ES-I3 (cell line): ENCODE data around the gene PCSK4.

Source experiments
- H3K36me3 ChIP-seq: 2 replicates; pipeline ENCODE4 v1.6.1; 2013; ENCODE audit warnings: mild to moderate bottlenecking, low read length, control low read depth, moderate library complexity; ENCODE audit not compliant: insufficient read depth
- H3K4me1 ChIP-seq: 2 replicates; pipeline ENCODE4 v1.6.1; 2013; ENCODE audit warnings: mild to moderate bottlenecking, control low read depth, low read length; ENCODE audit not compliant: insufficient read depth
- H3K9ac ChIP-seq: 2 replicates; pipeline ENCODE4 v1.6.1; 2013; ENCODE audit warnings: low read depth, mild to moderate bottlenecking, low read length, moderate library complexity
- H3K9me3 ChIP-seq: 2 replicates; pipeline ENCODE4 v1.6.1; 2013; ENCODE audit warnings: mild to moderate bottlenecking, low read length, moderate library complexity; ENCODE audit not compliant: control insufficient read depth, insufficient read depth

PCSK4 gene

DNA sequence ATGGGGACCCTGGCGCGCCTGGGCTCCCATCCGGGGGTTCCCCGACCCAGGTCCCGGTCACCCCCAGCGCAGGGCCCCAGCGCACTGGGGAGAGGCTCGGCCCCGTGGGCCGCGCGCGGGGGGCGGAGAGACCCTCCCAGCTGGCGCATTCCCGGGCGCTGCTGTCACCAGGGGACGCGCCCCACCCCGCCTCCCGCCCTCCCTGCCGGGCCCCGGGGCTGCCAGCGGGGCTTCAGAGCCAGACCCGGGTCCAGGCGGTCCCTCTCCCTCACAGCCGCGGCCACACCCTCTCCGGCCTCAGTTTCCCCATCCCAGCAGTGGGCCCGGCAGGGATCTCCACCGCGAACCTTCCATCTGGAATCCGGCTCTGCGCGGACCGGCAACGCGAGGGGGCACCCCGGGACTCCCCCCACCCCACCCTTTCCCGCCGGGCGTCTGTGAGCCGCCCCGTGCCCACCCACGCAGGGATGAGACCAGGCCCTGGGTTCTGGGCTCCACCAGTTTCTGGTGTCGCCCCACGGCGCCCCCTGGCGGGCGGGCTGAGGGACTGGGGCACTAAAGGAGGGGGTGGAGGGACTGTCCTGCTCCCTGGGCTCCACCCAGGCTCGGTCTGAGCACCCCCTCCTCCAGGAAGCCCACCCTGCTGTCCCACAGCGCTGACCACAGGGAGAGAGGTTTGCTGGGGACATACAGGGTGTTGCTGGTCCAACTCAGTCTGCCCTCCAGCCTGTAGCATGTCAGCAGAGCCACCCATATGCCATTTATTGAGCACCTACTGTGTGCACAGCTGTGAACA is 23.5 kb upstream of the PCSK4 start:
- H3K9ac ChIP-seq = peak overlapping the region; percentile 24; the same call in 1 of the 2 replicates
- no peaks in the 10 kb centered on the region for H3K4me1 ChIP-seq

DNA sequence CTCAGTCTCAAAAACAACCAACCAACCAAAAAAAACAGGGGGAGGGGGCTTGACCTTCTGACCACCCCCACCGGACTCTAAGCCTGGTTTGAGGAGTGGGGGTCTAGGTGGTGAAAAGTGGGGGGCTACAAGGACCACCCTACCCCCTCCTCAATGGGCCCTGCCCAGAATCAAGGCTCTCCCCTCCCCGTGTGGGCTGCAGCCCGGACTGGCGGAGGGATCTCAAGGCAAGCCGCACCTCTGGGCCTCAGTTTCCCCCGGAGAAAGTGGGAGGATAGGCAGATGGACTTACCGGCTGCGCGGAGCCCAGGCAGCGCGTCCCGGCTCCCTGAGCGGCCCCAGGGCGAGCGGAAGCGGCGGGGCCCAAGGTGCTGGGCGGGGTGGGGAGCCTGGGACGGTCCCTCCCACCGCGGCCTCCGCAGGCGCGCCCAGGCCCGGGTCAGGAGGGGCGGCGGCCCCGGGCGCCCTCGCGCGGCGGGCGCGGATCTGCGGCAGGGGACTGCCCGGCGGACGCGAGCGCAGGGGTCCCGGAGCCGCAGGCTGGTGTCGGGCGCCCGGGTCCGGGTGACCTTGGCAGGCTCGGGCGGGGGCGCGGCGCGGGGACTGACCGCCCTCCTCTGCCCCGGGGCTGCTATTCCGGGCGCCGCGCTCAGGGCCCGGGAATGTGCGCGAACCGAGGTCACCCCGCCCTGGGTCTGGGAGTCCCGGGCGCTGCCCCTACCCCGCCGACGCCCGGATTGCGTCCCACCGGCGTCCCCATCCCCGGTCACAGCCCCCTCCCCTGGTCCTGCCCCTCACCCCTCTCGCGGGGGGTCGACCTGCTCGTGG is 22.7 kb upstream of the PCSK4 start, which contains the start of gene ADAMTSL5:
Gene ADAMTSL5 (minus strand): TSS at position 349 of the 828 bp plus-strand sequence. CDS start 2,076 bp downstream, outside the sequence.
- Histone ChIP-seq H3K9me3 (no peaks in the 10 kb centered on the region), H3K36me3 (no peaks in the 10 kb centered on the region), H3K4me1 (no peaks in the 10 kb centered on the region), H3K9ac (peak within 1 kb of the TSS; percentile 24; the same call in 1 of the 2 replicates)

More for the DNA sequence above, 23.5 kb upstream of the PCSK4 start:
- no peaks in the 10 kb centered on the region for H3K9me3 ChIP-seq
- H3K36me3 ChIP-seq = no peaks in the 10 kb centered on the region

DNA sequence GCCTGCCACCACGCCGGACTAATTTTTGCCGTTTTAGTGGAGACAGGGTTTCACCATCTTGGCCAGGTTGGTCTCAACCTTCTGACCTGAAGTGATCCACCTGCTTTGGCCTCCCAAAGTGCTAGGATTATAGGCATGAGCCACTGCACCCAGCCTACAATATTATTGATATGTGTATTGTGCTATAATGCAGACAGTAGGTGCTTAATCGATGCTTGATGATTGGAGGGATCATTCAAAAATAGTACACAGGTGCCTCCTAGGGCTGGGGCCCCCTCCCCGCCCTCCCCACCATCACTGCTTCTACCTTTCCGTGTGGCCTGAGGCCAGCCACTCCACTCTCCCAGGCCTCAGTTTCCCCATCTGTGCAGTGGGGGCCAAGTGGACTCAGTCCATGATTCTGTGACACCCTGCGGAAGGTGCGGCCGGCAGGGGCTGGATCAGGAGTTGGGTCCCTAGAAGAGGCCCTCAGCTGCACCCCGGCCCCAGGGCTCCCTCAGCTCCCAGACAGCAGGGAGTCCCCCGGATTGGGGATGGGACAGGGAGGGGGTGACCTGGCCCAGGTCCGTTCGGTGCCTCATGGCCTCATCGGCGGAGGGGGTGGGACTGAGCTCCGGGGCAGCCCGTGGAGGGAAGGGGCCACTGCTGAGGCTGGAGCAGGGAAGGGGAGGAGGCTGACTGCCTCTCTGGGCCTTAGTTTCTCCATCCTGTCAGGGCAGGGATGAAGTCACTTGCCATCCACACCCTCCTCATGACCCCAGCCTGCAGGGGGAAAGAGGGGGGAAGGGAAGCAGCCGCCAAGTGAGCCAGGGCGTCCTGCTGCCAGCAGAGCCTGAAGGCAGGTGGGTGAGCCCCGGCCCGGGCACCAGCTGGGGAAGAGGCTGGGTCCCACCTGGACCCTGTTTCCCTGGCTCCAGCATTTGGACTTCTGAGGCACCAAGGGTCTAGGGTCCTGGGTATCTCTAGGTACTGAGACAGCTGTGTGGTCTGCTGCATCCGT is 21.5 kb upstream of the PCSK4 start:
- Histone ChIP-seq H3K4me1 (no peaks in the 10 kb centered on the region), H3K36me3 (no peaks in the 10 kb centered on the region), H3K9me3 (no peaks in the 10 kb centered on the region), H3K9ac (no peak overlapping the region)

DNA sequence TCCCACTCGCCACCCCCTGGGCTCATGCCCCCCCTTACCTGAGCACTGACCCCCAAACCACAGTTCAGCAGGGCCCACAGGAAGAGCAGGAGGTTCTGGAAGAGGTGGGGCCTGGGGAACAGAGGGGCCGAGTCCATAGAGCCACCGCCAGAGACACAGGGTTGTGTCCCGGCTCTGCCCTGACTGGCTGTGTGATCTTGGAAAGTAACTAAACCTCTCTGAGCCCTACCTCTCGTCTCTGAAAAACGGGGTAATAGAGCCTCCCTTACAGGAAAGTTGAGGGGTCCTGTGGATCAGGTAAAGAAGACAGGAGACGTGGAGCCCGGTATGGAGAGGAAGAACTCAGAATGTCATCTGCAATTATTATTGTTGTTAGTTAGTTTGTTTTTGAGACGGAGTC is 20.7 kb upstream of the PCSK4 start:
- H3K4me1 ChIP-seq = no peaks in the 10 kb centered on the region
- no peaks in the 10 kb centered on the region for H3K9me3 ChIP-seq
- H3K36me3 ChIP-seq = no peaks in the 10 kb centered on the region
- no peak overlapping the region for H3K9ac ChIP-seq

DNA sequence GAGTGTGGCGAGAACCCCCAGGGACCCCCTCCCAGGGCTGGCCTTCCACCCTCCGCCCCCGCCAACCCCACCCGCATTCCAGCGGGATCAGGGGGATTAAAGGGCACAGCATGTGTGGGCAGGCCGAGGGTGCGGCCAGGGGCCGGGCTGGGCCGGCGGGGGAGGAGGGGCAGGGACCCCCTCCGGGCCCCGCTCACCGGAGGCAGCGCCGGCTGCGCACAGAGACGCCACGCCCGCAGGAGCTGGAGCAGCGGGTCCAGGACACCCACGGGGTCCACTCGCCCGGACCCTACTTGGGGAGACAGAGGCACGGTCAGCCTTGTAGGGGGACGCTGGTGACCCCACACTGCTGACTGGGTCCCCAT is 20.3 kb upstream of the PCSK4 start:
- Histone ChIP-seq H3K4me1 (no peaks in the 10 kb centered on the region), H3K36me3 (no peaks in the 10 kb centered on the region), H3K9me3 (no peaks in the 10 kb centered on the region), H3K9ac (no peak overlapping the region)

DNA sequence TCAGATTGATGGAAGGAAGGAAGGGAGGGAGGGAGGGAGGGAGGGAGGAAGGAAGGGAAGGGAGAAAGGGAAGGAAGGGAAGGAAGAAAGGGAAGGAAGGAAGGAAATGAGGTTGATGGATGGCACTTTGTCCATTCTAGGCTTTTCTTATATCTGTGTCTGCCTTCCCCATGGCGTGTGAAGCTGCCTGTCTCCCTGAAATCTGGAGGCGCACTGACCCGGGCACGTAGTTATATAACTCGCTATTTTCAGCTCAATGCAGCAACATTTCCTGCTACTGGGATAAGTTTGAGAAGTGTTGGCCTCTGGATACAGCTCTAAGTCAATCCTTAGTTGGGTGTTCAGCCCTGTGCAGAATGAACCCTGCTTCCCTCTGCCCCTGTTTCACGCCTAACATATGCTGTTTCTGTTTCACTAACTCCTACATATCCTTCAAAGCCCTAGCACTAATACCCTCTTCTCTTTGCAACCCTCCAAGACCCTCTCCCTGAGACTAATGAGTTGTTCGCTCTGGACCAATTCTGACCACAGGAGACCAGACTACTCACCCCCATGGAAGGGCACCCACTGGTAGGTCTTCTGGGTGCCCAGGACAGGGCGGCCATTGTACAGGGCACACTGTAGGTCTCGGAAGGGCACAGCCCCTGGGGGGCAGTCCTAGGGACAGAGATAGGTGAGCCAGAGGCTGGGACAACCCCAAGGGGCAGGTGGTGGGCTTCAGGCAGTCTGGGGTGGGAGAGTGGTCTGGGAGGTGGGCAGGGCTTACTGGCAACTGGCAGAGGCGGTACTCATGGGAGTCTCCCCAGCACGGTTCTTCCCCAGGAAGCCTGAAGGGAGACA is 19.7 kb upstream of the PCSK4 start:
- no peak overlapping the region for H3K9ac ChIP-seq
- no peaks in the 10 kb centered on the region for H3K9me3 ChIP-seq
- H3K4me1 ChIP-seq = no peaks in the 10 kb centered on the region
- H3K36me3 ChIP-seq = no peaks in the 10 kb centered on the region

DNA sequence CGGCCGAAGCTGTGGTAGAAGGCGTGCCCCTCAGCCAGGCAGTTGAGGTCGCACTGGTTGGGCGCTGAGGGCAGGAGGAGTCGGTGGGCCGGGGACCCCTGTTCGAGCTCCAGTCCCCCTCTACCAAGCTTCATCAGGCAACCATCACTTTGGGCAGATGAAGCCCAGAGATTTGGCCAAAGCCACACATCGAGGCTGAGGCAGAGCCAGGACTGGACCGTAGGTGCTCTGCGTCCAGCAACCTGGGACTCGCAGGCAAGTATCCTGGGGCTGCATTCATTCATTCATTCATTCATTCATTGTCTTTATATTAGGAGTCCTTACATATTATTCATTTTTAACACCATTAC is 18.3 kb upstream of the PCSK4 start:
- Histone ChIP-seq H3K36me3 (no peaks in the 10 kb centered on the region), H3K9me3 (no peaks in the 10 kb centered on the region), H3K4me1 (no peaks in the 10 kb centered on the region; the same call in 1 of the 2 replicates), H3K9ac (peak overlapping the region; percentile 36; the same call in 1 of the 2 replicates)

DNA sequence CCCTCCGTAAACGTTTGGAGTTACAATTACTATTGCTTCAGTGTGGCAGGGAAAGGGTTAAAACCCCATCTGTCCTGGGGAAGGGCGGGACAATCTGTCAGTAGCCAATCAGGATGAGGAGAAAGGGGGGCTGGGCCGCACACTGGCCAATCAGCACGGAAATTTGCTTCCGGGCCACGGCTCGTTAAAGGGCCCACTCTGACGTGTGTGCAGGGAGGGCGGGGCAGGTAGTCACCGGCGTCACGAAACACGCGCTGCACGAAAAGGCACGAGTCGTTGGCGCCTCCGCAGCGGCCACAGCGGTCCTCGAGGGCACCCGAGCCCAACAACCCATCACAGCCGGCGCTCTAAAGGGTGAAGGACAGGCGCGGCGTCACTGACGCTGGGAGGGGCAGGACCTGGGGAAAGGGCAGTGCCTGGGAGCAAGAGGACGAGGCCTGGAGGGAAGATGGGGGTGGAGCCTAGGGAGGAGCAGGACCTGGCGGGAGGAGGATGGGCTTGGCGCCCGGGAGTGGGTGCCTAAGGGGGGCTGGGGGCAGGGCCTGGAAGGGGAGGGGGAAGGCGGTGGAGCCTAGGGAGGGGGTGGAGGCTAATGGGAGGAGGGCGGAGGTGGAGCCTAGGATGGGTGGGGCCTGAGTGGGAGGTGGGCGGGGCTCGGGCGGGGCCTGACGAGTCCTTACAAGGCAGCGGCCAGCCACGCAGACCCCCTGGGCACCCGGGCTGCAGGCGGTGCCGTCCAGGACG is 17.8 kb upstream of the PCSK4 start:
- no peaks in the 10 kb centered on the region for H3K36me3 ChIP-seq
- peak overlapping the region; percentile 63 for H3K9ac ChIP-seq
- no peaks in the 10 kb centered on the region for H3K9me3 ChIP-seq
- H3K4me1 ChIP-seq = peaks cover 3% of the 10 kb centered on the region; the same call in 1 of the 2 replicates

DNA sequence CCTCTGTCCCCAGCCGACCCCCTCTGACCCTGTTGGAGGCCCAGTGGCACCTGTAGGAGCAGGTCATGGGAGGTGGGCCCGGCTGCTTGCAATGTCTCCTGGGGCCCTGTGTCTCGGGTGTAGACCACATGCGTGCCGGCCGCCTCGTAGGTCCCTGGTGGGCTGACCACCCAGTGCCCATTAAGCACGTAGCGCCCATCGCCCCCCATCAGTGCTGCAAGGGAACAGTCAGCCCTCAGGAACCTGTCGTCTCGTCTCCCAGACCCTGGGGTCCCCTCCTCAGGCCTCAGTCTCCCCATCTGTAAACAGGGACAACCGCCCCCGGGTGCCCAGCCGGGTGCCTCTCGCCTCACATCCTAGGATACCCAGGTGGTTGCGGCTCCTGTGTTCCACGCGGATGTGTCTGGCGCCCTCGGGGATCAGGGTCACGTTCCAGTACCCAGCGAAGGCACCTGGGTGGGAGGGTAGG is 17.1 kb upstream of the PCSK4 start:
- Histone ChIP-seq H3K9me3 (no peaks in the 10 kb centered on the region), H3K36me3 (no peaks in the 10 kb centered on the region), H3K4me1 (peaks cover 4% of the 10 kb centered on the region; the same call in 1 of the 2 replicates), H3K9ac (peak overlapping the region; percentile 63; the same call in 1 of the 2 replicates)

DNA sequence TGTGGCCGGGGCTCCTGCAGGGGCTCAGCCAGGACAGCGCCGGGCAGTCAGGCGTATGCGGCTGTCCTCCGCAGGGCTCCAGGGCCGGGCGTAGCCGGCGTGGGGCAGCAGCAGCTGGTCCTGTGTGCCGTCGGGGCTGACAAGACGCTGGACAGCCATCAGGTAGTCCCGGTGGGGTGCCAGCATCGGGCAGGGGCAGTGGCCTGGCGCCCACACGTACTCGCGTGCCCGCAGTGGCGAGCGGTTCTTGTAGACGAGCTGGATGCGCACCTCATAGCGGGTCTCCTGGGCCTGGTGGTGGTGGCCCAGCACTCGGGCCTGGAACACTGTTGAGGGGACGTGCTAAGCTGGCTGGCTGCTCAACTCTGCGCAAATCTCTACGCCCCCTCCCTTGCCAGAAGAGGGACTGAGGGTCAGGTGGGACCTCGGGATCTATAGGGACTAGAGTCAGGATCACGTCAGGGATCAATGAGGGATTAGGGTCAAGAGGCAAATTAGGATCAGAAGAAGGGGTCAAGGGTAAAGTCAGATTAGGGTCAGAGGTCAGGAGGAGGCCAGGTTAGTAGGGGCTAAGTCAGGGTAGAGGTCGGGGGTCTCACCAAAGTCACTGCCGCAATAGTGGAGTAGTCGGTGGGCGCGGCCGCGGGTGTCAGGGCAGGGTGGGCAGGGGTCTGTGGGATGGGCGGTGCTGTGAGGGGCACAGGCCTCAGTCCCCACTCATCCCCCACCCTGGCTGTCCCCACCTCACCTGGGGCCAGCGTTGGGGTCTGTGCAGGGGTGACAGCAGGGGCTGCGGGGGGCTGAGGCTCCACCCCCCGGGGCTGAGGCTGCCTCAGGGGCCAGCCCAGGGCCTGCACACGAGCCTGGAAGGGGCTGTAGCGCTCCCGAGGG is 16.1 kb upstream of the PCSK4 start:
- Histone ChIP-seq H3K9me3 (no peaks in the 10 kb centered on the region), H3K9ac (no peak overlapping the region)

DNA sequence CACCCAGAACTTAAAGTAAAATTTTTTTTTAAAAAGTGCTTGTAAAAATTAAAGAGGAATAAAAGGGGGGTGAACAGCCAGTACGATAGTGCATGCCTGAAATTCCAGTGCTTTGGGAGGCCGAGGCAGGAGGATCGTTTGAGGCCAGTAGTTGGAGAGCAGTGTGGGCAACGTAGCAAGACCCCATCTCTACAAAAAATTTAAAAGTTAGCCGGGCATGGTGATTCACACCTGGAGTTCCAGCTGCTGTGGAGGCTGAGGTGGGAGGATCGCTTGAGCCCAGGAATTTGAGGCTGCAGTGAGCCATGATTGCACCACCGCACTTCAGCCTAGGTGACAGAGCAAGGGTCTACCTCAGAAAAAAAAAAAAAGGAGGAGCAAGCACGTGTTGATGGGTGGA is 14.9 kb upstream of the PCSK4 start:
- Histone ChIP-seq H3K4me1 (peaks cover 4% of the 10 kb centered on the region; the same call in 1 of the 2 replicates), H3K9me3 (no peaks in the 10 kb centered on the region), H3K36me3 (no peaks in the 10 kb centered on the region), H3K9ac (no peak overlapping the region)

More for the DNA sequence above, 16.1 kb upstream of the PCSK4 start:
- no peaks in the 10 kb centered on the region for H3K36me3 ChIP-seq
- peaks cover 4% of the 10 kb centered on the region; the same call in 1 of the 2 replicates for H3K4me1 ChIP-seq
